Renal cortex interstitium (tissue), 15 donors: ENCODE results near the gene MTA1. TPM values are rescaled to one million over a fixed set of nuclear protein-coding genes. Genes with fewer than 3 reads are reported as not detected.

ENCODE experiments used
- DNase-seq, 11 donors: peaks; one replicate each; pipeline ENCODE4 v3.0.0-alpha.2; 2013; ENCODE audit warnings: low read depth in 9 of 11, low spot score in 4 of 11; ENCODE audit errors: extremely low read depth in 1 of 11
- long read RNA-seq, 16 experiments: transcript quantifications; one replicate each; lab custom pipeline, GENCODE V29; 2026
- polyA plus RNA-seq, 3 donors: library from polyadenylated mRNA; unstranded; fragments of 120-200 nt; gene quantifications; one replicate each; pipeline ENCODE4 v1.2.1, GENCODE V29; 2013; ENCODE audit not compliant: insufficient read length in 3 of 3

MTA1 gene
- 100 to 1,000 TPM; 106 to 169 (median 134) TPM for polyA plus RNA-seq
- long read RNA-seq, donor 1, partial matches to known transcripts: 8 of 17 reads
- long read RNA-seq, donor 1, other reads (novel, unspliced or antisense): 0 of 17 reads
- long read RNA-seq, donor 2, partial matches to known transcripts: 0 of 7 reads
- long read RNA-seq, donor 2, other reads (novel, unspliced or antisense): 0 of 7 reads
- long read RNA-seq, donor 3, transcript MTA1-201 (21 exons, 2,876 nt): major isoform, 8 of 28 reads
- long read RNA-seq, donor 3, partial matches to known transcripts: 14 of 28 reads
- long read RNA-seq, donor 3, other reads (novel, unspliced or antisense): 0 of 28 reads
- long read RNA-seq, donor 4, transcript MTA1-211 (3 exons, 842 nt): major isoform, 6 of 16 reads
- long read RNA-seq, donor 4, partial matches to known transcripts: 0 of 16 reads
- long read RNA-seq, donor 4, other reads (novel, unspliced or antisense): 0 of 16 reads
- long read RNA-seq, donor 5: 0 reads
- long read RNA-seq, donor 6, transcript MTA1-211 (3 exons, 842 nt): minor isoform, 5 of 27 reads
- long read RNA-seq, donor 6, transcript MTA1-212 (2 exons, 700 nt): major isoform, 6 of 27 reads
- long read RNA-seq, donor 6, partial matches to known transcripts: 14 of 27 reads
- long read RNA-seq, donor 6, other reads (novel, unspliced or antisense): 0 of 27 reads
- long read RNA-seq, donor 7, transcript MTA1-211 (3 exons, 842 nt): major isoform, 6 of 22 reads
- long read RNA-seq, donor 7, partial matches to known transcripts: 8 of 22 reads
- long read RNA-seq, donor 7, other reads (novel, unspliced or antisense): 0 of 22 reads
- long read RNA-seq, donor 8: 0 reads
- long read RNA-seq, donor 9, partial matches to known transcripts: 0 of 7 reads
- long read RNA-seq, donor 9, other reads (novel, unspliced or antisense): 0 of 7 reads
- long read RNA-seq, donor 10, partial matches to known transcripts: 6 of 14 reads
- long read RNA-seq, donor 10, other reads (novel, unspliced or antisense): 0 of 14 reads
- long read RNA-seq, donor 11, partial matches to known transcripts: 0 of 2 reads
- long read RNA-seq, donor 11, other reads (novel, unspliced or antisense): 0 of 2 reads
- long read RNA-seq, donor 12, partial matches to known transcripts: 0 of 4 reads
- long read RNA-seq, donor 12, other reads (novel, unspliced or antisense): 0 of 4 reads
- long read RNA-seq, donor 13: 0 reads
- long read RNA-seq, donor 14, transcript MTA1-201 (21 exons, 2,876 nt): major isoform, 5 of 8 reads
- long read RNA-seq, donor 14, partial matches to known transcripts: 0 of 8 reads
- long read RNA-seq, donor 14, other reads (novel, unspliced or antisense): 0 of 8 reads
- long read RNA-seq, donor 15, partial matches to known transcripts: 0 of 7 reads
- long read RNA-seq, donor 15, other reads (novel, unspliced or antisense): 0 of 7 reads
- long read RNA-seq, donor 16, transcript MTA1-212 (2 exons, 700 nt): minor isoform, 7 of 83 reads
- long read RNA-seq, donor 16, transcript MTA1-201 (21 exons, 2,876 nt): major isoform, 10 of 83 reads
- long read RNA-seq, donor 16, transcript MTA1-211 (3 exons, 842 nt): minor isoform, 7 of 83 reads
- long read RNA-seq, donor 16, partial matches to known transcripts: 53 of 83 reads
- long read RNA-seq, donor 16, other reads (novel, unspliced or antisense): 0 of 83 reads

DNA sequence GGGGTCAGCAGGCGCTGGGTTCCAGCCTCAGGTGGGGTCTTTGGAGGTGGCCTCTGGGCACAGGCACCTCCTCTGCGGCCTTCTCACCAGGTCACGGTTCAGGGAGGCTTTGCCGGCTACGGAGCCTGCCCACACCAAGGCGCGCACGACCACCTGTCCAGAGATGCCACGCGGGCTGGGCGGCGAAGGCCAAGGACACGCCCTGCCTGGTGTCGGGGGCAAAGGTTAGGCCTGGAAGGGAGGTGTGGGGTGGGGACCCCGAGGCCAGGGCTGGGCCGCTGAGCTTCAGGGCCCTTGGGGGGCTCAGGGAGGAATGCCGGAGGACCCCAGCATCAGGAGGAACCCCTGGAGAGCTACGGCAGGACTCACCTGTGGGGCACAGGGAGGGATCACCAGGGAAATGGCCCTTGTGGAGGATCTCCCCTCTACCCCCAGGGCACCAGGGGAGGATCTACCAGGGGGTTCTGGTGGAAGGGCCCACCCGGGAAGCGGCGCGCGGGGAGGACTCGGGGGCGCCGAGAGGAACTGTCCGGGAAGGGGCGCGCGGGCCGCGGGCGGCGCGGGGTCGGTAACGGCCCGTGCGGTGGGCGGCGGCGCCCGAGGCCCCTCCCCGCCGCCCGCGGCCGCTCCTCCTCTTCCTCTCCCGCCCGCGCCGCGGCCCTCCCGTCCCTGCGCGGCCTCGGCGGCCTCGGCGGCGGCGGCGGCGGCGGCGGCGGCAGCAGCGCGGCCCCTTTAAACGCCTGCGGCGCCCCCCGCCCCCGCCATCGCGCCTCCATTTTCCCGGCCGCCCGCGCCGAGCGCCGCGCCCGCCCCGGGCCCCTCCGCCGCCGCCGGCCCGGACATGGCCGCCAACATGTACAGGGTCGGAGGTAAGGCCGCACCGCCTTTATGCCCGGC is at the start of gene MTA1:
Gene MTA1 (plus strand): TSS at position 633 of the 897 bp plus-strand sequence. CDS start 209 bp downstream, at position 842.
- no peak for DNase-seq

DNA sequence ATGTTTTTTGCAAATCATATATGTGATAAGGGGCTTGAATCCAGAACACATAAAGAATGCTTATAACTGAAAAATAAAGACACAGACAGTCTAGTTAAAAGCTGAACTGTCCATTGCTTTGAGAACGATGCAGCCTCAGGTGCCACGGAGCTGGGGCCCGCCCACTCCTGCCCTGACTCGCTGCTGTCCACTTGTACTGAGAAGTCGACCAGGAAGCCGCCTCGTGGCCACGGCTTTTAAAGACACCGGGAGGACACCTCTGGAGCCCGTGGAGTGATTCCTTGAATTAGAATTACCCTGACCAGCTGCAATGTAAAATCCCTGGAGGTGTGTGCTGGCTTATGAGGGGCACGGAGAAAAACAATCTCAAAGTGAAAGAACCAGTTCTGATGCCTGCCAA is 45.2 kb upstream of the MTA1 start:
- DNase-seq: no peak

DNA sequence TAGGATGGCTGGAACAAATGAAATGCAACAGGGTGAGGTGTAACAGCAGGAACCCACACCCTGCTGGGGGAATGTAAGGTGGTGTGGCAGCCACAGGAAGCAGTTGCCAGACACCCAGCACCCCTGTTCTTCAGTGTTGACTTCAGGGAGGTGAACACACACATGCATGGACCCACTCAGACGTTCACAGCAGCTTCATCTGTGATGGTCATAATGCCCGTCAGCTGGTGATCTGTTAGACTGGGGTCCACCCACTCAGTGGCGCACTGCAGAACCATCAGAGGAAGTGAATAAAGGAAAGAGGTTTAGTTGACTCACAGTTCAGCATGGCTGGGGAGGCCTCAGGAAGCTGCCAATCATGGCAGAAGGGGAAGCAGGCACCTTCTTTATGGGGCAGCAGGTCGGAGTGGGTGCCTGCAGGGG is 44.0 kb upstream of the MTA1 start:
- DNase-seq: no peak

DNA sequence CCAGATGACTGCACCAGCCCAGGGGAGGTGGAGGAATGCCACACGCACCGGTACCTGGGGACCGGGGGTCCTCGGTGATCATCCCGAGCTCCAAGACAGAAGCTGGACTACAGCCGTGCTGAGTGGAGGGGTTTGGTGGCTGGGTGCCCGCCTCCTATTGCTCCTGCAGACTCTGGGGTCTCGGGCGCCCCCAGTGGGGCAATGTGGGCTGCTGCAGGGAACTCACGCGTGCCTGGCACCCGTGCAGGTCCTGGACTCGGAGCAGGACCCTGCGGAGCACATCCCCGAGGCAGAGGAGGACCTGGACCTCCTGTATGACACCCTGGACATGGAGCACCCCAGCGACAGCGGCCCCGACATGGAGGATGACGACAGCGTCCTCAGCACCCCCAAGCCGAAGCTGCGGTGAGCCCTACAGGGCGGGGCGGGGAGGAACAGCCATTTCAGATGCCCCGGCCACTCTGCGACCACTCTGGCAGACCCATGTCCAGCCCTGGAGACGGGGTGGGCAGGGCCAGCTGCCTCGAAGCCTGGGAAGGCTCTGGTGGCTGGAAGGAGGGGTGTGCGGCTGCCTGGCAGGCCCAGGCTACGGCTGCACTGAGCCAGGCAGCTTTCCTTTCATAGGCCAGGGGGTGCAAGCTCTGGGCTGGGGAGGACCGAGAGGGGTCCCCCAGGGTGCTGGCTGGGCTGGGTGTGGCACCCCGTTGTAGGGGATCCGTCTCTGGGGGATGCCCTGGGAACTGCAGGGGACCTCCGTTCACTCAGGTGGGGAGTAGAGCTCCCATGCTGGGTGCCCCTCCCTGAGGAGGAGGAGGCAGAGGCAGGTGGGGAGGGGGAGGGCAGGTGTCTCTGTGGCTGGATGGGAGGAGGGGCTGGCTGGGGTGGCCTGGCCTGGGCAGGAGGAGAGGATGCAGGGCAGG is 42.8 kb upstream of the MTA1 start:
- no peak for DNase-seq

DNA sequence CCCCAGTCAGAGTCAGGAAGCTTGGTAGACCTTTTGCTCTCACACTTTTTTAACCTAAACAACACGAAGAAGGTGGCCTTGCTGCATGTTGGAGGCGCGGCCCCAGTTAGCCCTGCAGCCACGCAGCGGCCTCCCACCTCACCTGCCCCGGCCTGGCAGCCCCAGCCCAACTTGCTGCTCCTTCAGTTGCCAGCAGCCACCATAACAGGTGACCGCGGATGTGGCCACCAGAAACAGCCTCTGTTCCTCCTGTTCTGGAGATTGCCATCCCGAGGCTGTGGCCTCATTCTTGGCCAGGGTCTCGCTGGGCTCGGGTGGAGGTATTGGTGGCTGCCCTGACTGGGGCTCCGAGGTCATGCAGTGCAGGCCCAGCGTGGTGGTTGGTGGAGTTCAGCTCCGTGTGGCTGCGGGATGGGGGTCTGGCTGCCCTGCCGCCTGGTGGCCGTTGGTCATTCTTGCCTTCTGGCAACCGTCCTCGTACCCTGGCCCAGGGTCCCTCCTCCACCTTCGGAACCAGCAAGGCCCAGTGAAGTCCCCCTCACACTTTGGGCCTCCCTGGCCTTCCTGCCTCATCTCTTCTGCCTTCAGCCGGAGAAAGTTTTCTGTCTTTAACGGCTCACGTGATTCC is 42.0 kb upstream of the MTA1 start:
- no peak for DNase-seq

DNA sequence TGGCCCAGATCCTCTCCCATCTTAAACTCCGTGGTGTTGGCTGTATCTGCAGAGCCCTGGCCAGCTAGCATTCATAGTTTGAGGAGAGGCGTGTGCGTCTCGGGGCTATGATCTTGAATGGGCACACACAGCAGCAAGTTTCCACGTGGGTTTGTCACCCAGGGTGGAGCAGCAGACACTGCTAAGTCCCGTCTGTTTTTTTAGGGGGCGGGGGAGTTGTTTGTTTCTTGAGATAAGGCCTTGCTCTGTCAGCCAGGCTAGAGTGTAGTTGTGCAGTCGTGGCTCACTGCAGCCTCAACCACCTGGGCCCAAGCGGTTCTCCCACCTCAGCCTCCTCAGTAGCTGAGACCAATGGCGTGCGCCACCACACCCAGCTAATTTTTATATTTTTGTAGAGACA is 41.4 kb upstream of the MTA1 start:
- DNase-seq: no peak

DNA sequence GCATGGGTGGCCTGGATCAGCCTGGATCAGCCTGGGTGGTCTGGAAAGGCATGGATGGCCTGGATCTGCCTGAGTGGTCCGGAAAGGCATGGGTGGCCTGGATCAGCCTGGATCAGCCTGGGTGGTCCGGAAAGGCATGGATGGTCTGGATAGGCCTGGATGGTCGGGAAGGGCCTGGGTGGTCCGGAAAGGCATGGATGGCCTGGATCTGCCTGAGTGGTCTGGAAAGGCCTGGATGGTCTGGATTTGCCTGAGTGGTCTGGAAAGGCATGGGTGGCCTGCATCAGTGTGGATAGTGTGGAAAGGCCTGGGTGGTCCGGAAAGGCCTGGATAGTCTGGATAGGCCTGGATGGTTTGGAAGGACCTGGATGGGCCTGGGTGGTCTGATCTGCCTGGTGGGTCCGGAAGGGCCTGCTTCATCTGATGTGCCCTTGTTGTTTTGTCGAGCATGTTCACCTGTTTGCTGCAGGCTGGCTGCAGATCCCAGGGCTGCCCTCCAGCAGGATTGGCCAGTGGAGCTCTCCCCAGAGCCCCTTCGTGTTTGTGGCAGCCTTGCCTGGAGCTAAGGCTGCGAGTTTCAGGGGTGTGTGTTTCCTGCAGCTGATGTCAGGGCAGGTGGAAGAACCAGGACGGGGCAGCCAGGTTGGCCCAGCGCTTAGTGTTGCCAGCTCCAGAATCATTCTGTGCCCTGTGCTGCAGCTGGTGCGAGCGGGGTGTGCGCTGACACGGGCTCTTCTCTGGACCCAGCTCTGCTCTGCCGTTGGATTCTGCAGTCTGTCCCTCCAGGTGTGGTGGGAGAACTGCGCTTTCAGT is 40.5 kb upstream of the MTA1 start:
- DNase-seq: no peak

DNA sequence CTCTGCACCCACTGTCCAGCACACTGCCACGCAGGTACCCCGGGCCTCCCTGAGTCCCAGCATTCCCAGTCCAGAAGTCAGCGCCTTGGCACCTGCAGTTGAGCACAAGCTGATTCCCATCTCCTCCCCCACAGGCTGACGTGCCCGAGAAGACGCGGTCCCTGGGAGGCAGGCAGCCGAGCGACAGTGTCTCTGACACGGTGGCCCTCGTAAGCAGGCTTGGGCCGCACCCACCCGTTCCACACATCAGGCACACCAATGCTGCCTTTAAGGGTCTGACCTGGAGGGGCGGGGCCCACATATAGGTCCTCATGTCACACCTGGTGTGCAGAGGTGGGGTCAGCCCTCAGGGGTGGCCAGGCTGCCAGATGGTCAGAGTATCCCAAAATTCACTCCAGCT is 39.7 kb upstream of the MTA1 start:
- no peak for DNase-seq

DNA sequence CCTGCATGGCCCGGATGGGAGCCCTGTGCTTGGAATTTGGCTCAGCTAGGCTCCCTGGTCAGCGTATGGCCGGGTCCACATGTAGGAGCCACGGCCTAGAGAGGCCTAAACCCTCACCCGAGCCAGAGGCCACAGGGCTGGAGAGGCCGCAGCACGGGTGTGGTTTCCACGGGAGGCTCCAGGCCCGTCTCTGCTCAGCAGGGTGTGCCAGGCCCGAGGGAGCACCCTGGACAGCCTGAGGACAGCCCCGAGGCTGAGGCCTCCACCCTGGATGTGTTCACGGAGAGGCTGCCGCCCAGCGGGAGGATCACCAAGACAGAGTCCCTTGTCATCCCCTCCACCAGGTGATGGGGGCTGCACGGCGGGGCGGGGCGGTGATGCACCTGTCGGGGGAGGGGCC is 38.9 kb upstream of the MTA1 start:
- DNase-seq: no peak

DNA sequence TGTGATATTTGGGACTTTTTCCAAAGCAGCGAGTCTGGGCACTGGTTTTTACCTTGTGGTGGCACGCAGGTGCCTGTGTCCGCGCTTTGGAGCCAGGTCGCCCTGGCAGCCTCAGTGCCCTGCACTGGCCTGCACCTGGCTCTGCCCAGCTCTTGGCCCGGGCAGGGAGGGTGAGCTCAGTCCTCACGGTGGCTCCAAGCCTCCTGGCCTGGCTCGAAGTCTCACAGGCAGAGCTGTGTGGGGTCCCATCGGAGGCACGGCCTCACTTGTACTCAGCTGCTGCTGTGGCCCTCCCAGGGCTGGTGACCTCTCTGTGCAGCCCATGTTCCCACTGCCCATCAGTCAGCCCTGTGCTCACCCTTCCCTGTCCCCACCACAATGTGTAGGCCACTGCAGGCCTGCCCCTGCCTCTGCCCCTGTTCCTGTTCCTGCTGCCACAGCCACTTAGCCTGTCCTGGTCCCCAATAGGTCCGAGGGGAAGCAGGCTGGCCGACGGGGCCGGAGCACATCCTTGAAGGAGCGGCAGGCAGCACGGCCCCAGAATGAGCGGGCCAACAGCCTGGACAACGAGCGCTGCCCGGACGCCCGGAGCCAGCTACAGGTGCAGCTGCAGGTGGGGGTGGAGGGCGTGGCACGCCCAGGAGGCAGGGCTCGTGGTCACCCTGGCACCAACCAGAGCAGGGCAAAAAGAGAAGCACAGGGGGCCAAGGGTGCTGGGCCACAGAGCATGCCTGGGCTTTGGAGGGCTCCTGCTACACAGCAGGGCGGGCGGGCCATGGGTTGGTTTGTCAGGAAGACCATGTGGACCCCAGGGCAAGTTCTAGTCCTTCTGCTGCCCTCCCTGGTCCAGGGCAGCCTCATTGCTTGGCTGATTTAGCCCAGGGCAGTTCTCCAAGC is 37.9 kb upstream of the MTA1 start:
- DNase-seq: no peak

DNA sequence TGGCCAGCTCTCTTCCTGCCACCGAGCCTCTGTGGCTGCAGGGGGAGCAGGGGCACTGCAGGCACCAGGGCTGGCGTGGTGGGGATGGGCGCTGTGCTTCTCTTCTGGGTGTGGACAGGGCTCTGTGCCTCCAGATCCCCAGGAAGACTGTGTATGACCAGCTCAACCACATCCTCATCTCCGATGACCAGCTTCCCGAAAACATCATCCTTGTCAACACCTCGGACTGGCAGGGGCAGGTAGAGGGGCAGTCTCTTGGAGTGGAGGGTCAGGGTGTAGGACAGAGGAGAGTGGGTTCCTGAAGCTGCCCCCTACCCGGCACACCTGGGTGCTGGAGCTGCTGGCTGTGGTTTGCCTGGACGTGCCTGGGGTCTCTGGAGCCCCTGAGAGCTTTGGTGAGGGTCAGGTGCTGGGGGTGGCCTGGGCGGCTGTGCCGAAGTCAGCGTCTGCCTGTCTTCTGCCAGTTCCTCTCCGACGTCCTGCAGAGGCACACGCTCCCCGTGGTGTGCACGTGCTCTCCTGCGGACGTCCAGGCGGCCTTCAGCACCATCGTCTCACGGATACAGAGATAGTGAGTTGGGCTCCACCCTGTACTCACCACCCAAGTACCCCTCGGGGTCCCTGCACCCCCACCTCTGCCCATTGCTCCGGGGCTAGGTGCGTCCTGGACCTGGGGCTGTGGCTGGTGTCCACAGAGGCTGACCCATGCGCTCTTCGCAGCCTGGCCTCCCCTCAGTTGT is 37.1 kb upstream of the MTA1 start:
- no peak for DNase-seq

DNA sequence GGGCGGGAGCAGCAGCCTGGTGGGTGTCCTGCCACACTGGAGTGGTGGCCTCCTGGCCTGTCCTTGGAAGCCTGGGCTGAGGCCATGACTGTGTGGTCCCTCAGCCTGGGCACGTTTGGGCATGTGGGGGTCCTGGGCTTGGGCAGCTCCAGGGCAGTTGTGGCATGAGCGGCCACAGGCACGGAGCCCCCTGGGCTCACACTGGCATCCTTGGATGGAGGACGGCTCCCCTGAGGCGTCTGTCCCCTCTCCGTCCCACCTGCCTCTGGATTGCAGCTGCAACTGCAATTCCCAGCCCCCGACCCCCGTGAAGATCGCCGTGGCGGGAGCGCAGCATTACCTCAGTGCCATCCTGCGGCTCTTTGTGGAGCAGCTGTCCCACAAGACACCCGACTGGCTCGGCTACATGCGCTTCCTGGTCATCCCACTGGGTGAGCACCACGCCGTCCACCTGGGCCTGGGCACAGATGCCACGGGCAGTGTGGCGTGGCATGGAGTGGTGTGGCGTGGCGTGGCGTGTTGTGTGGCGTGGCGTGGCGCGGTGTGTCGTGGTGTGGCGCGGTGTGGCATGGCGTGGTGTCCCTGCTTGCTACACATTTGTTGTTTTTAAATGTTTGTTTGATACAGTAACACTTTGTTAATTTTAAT is 36.4 kb upstream of the MTA1 start:
- DNase-seq: no peak

DNA sequence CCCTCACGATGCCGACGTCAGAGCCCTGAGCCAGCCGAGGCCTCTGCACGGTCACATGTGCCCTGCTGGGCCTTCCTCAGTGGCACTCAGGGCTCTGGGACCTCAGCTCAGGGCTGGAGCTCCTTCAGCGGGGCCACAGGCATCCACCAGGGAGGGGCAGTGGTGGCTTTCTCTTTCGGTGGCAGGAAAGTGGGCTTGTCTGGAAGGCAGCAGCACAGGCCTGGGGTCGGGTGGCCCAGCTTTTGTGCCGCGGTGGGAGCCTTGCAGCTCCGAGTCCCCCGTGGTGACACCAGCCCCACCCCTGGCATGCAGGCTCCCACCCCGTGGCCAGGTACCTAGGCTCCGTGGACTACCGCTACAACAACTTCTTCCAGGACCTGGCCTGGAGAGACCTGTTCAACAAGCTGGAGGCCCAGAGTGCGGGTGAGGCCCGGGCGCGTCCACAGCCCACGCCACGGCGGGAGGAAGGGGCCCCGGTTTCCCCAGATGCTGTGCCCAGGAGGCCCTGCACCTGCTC is 35.5 kb upstream of the MTA1 start:
- no peak for DNase-seq
